GM10248 (cell line): ENCODE data around the gene CLPTM1L.

ENCODE experiments used
- CTCF ChIA-PET: fragments of 300-600 bp; sonication (Branson Sonifier 250); formaldehyde crosslinking; extraction: SDS; loops from one replicate; lab custom pipeline; 2021; ENCODE audit warnings: antibody characterized with exemption; lab: Yijun Ruan, JAX
- POLR2A ChIA-PET: fragments of 350-650 bp; sonication (Branson Sonifier 250); formaldehyde crosslinking; extraction: SDS; loops from one replicate; lab custom pipeline; 2020; ENCODE audit warnings: antibody characterized with exemption; lab: Yijun Ruan, JAX
- DNase-seq: peaks from one replicate; pipeline ENCODE4 v3.0.0; 2012; ENCODE audit errors: extremely low spot score
- CTCF ChIP-seq: IDR thresholded peaks from 2 replicates; pipeline ENCODE4 v1.5.1; 2012; ENCODE audit warnings: mild to moderate bottlenecking, low read depth; ENCODE audit errors: extremely low read depth, missing control alignments, control extremely low read depth

The CLPTM1L gene

GRCh38 chr5:1300581-1301083, 44.3 kb downstream of the CLPTM1L start:
- TF ChIP-seq CTCF = no peak
- CTCF ChIA-PET = interaction anchor here (1.5 to 1.6 kb wide), 2 partner anchors 9 to 12 kb away, joined by 3 to 5 read pairs; no protein-coding TSS in a partner anchor
- no peak for DNase-seq
- POLR2A ChIA-PET = no interaction called here

GRCh38 chr5:1299961-1300360, 44.9 kb downstream of the CLPTM1L start:
- ChIA-PET CTCF (interaction anchor here (1.5 to 1.6 kb wide), 2 partner anchors 10 to 13 kb away, joined by 3 to 5 read pairs; no protein-coding TSS in a partner anchor), POLR2A (no interaction called here)
- no peak for DNase-seq
- no peak for TF ChIP-seq CTCF

GRCh38 chr5:1299511-1299850, 45.4 kb downstream of the CLPTM1L start:
- DNase-seq = no peak
- ChIA-PET CTCF (no interaction called here), POLR2A (no interaction called here)
- no peak for TF ChIP-seq CTCF

GRCh38 chr5:1298723-1299510, 46.0 kb downstream of the CLPTM1L start:
- ChIA-PET POLR2A (no interaction called here), CTCF (no interaction called here)
- no peak for DNase-seq
- TF ChIP-seq CTCF = no peak

- TF ChIP-seq CTCF = no peak
- ChIA-PET CTCF (no interaction called here), POLR2A (no interaction called here)
- DNase-seq = no peak
Measured at GRCh38 chr5:1298067-1298551, 46.8 kb downstream of the CLPTM1L start.

- ChIA-PET POLR2A (no interaction called here), CTCF (no interaction called here)
- DNase-seq = no peak
- TF ChIP-seq CTCF = no peak
Measured at GRCh38 chr5:1297243-1297642, 47.7 kb downstream of the CLPTM1L start.
